ENCODE results near the gene ALDH5A1.
"Not testable (repeated sequence)": the region's sequence is repeated elsewhere in the genome, so short reads cannot be mapped to it uniquely, and the experiment has no call there.

The ALDH5A1 gene

DNA sequence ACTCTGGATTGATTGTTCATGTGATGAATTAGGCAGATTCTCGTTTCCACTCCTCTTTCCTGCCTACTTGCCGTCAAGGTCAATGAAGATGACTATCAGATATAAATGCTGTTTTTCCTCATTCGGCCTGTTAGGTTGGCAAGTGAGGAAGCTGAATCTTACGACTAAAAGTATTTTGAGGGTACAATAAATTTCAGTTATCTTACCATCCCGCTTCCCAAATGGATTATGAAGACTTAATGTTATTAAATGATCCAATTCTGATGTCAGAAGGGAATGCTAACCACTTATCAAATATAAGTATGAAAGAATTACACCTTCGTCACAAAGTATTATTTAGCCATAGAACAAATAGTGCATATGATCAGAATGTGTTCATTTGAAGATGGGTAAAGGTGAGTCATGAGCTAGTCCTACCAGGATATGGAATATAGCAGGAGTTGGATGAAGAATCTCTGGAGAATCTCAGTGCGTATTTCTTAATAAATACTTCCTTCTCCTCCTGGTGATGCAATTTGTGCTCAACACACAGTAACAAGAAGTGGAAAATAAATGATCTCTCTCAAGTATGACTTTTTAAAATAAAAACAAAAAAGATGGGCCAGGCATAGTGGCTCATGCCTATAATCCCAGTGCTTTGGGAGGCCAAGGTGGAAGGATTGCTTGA is 10.0 kb upstream of the ALDH5A1 start:
- DNase-seq (ENCODE audit: low read depth in 2 of 2, low spot score in 1 of 2): no peak

DNA sequence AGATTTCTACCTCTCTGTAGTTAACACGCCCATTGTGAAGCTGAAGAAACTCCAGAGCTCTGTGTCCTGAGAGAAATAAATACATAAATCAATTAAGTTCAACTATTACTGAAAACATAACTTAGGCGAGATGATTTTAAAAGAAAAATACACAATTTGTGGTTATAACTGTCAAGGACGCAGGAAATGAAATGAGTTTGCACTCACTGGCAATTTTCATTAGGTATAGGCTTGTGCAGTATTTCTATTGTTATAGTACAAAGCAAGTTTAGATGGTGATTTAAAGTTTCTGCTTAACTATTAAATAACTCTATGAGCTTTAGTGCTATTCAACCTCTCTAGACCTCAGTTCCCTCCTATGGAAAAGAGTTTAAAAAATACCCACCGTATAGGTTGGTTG is 8.7 kb upstream of the ALDH5A1 start:
- no peak for DNase-seq (ENCODE audit: low read depth in 2 of 2, low spot score in 1 of 2)

DNA sequence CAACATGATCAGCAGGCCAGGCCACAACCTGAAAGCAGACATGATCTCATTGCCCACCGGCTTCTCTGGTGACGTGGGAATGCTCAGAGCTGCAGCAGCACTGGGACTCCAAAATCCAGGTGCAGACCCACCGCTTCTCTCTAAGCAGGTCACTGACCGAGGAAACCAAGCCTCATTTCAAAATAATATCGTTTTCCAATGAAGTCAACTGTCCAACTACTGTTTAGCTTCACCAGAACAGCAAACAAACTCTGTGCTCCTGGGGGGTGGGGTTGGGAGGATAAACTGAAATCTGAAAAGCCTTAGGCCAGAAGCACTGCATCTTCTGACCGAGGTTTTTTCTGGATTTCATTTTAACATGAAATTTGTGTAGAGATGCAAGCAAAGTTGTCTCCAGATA is 5.3 kb upstream of the ALDH5A1 start, which contains the start of gene GPLD1:
TSS of gene GPLD1 (minus strand) at position 109 of the 400 bp plus-strand sequence. CDS start at position 42, 67 bp downstream.
- no peak for DNase-seq (ENCODE audit: low read depth in 2 of 2, low spot score in 1 of 2)

DNA sequence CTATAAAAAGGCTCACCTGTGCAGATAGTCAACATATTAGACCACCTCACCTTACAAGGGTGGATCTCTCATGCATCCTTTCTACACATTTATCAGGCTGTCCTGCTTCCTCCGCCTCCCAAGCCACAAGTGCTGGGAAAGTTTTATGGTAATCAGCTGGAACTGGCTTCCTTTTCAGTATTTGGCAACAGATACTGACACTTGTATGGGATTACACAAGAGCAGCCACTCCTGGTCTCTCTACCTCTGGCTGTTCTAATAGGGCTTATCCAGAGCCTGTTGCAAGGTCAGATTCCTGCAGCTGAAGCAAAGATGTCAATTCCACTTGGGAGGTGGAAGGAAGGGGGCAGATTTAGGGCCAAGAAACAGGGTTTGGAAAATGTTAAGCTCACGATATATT is 4.9 kb upstream of the ALDH5A1 start:
- DNase-seq (ENCODE audit: low read depth in 2 of 2, low spot score in 1 of 2): no peak

DNA sequence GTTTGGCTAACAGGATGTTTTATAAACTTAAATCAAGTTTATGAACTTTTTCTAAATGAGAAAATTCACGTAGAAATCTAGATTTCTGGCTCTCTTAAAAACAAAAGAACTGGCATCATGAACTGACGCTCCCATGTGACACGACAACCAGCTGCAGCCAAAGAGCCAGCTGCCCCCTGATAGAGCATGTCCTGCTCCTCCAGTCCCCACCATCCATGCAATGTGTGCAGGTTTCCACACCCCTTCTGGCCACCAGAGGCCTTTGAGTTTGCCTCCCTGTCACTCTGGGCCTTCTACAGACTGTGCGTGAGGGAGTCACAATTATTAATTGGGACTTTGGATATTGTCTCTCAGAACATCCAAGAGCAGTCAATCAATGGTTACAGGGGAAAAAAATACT is 3.8 kb upstream of the ALDH5A1 start:
- DNase-seq (ENCODE audit: low read depth in 2 of 2, low spot score in 1 of 2): no peak

DNA sequence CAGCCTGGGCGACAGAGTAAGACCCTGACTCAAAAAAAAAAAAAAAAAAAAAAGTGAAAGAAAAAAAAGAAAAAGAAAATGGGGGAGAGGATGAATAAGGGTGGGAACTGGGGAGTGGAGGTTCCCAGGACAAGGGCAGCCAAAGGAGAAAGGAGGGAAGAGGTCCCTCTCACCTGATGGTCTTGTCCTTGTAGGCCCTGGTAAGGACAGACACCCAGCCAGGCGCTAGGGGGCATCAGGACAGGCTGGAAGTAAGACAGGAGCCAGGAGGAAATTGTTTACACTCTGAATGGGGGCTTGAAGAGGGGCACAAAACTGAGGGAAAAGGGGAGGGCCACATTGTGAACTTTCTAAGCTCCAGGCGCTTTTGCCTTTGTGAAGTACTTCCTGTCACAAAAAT is 2.3 kb upstream of the ALDH5A1 start:
- no peak for DNase-seq (ENCODE audit: low read depth in 2 of 2, low spot score in 1 of 2)

DNA sequence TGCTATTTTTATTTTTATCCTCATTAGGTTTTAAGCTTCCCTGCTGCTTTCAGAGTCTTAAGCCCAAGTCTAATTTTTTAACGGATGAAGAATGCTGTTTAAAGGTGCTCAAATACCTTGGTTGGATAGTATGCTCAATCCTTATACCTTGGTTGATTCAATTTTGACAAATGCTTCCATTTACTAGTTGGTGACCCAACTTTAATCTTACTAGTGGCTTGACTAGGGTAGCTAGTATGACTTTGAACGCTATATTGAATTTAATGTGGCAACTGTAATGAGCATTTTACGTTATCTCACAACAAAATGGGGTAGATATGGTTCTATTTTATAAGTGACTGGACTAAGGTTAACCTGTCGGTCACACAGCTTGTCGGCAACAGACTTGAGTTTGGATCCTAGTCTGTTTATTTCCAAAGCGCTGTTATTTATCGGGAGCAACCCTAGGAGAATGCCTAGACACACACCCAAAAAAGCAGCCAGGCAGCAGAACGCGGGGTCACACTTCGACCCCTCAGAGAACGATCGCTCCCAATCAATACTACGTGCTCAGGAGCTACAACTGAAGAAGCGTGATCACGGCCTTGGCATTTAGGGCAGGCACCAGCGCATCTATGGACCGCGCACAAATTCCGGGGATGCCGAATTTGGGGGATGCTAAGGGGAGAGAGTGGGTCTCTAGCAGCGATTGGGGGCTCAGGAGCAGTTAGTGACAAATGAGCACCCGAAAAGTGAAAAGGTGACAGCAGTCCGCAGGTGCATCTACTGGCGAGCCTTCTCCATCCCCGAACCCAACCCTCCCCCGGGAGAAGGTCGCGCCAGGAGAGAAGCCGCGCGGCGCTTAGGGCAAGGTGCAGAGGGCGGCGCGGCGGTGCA is 586 bp upstream of the ALDH5A1 start:
- DNase-seq (ENCODE audit: low read depth in 2 of 2, low spot score in 1 of 2): no peak

DNA sequence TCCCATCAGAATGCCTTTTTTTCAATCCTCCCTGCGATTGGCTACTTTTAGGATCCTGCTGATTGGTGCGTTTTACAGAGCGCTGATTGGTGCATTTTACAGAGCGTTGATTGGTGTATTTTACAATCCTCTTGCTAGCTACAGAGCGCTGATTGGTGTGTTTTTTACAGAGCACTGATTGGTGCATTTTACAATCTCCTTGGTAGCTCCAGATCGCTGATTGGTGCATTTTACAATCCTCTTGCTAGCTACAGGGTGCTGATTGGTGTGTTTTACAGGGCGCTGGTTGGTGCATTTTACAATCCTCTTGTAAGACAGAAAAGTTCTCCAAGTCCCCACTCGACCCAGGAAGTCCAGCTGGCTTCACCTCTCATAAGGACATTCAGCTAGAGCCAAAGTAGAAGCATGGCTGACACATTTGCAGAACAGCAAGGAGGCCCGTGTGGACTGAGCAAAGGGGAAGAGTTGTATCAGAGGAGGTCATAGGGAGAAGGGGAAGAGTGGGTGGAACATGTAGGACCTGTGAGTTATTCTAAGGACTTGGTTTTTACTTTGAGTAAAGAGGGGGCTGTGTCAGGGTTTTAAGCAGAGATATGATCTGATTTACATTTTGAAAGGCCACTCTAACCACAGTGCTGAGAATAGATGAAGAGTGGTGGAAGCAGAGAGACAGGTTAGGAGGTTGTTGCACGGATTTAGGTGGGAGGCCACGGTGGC is 2.6 kb downstream of the ALDH5A1 start:
- no peak for DNase-seq (ENCODE audit: low read depth in 2 of 2, low spot score in 1 of 2)

DNA sequence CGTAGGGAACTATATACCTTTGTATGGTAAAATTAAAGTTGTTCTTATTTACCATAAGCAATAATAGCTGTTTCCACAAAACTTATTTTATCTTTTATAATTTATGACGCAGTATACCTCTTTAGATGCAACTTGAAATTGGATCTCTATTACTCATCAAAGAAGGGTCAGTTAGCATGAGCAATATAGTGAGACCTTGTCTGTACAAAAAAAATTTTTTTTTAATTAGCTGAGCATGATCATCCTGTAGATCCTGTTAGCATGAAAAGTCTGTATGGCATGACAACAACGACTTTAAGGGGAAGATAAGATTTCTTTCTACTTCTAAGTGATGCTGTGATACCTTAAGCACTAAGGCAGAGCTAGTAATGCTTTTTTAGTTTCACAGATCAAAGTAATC is 5.9 kb downstream of the ALDH5A1 start:
- no peak for DNase-seq (ENCODE audit: low read depth in 2 of 2, low spot score in 1 of 2)

DNA sequence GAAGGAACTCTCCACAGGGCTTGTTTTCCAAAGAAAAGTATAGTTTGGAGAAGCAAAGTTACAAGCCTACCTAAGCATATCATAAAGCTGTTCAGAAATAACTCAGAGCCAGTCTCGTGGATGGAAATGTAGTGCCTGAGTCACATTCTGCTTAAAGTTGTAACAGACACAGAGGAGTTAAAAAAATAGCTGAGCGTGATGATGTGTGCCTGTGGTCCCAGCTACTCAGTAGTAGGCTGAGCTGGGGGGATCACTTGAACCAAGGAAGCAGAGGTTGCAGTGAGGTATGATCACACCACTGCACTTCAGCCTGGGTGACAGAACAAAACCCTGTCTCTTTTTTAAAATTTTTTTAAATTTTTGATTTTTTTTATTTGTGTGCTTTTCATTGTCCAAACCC is 6.6 kb downstream of the ALDH5A1 start:
- DNase-seq (ENCODE audit: low read depth in 2 of 2, low spot score in 1 of 2): no peak

DNA sequence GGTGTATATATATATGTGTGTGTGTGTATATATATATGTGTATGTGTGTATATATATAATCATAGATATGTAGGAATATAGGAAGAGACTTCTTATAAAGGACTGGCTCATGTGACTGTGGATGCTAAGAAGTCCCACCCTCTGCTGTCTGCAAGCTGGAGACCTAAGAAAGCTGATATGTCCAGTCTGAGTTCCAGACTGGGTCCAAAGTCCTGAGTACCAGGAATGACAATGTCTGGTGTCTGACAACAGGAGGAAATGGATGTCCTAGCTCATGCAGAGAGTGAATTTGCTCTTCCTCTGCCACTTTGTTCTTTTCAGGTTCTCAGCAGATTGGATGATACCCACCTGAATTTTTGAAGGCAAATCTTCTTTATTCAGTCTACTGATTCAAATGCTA is 7.1 kb downstream of the ALDH5A1 start:
- DNase-seq (ENCODE audit: low read depth in 2 of 2, low spot score in 1 of 2): no peak

DNA sequence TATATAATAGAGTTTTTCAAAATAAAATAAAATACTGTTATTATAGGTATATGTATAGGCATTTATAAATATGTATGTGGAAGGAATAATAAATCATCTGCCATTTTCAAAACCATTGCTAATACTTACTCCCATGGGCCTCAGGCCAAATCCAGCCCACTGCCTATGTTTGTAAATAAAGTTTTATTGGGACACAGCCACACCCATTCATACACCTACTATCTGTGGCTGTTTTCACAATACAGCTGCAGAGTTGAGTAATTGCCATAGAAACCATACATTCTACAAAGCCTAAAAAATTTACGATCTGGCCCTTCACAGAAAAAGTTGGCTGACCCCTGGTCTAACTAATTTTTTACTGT is 9.5 kb downstream of the ALDH5A1 start:
- no peak for DNase-seq (ENCODE audit: low read depth in 2 of 2, low spot score in 1 of 2)

DNA sequence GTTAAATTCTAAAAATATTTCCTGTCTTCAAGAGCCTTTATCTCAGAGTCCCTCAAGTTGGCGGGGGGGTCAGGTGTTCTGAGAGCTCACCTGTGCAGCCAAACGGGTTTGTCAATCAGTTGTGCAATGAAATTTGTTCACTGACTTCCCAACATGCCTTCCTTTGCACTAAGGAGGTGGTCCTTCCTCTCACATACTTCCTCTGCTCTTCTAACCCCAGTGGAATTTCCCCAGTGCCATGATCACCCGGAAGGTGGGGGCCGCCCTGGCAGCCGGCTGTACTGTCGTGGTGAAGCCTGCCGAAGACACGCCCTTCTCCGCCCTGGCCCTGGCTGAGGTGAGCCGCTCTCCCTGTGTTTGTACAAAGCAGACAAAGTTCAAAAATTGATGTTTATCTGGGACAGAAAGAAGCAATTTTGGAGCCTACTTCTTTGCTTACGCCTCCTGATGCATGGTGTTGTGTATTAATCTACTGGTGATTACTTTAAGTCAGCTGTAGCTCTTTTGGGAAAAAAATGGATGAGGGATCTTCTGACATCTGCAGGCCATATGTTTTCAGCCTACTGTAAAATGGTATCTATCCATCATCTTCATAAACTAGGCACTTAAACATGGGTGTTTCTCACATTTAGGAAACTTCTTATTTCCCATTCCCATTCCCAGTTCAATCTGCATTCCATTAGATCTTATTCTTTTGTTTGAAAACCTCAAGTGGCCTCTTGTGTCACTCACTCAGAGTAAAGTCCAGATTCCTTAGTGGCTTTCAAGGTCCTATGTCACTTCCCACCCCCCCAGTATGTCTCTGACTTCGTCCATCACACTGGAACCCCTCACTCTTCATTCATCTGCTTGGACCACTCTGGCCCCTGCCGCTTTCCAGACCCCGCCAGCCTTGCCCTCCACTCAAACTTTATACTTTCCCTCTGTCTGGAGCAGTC is 10.1 kb downstream of the ALDH5A1 start:
- no peak for DNase-seq (ENCODE audit: low read depth in 2 of 2, low spot score in 1 of 2)

DNA sequence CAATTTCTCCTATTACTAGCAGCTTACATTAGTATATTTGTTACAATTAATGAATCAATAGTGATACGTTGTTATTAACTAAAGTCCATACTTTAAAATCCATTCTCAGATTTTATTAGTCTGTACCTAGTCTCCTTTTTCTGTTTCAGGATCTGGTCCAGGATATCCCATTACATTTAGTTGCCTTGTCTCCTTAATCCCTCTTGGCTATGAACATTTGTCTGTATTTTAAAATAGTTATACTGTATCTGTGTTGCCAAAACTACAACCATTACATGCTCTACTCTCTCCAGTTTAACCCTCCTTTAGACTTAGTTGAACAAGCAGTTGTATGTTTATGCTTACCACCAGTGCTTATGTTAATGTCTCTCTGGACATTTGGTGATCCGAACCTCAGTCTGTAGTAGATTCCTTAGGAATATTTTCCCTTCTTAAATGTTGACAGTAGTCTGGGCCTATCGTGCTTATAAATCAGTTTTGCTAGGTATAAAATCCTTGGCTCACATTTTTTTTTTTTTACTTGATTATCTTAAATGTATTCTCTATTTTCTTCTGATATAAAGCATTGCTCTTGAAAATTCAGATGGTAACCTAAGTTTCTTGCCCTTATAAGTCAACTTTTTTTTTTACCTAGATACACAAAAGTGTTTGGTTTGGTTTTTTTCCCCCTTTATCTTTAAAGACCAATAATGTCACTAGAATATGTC is 12.2 kb downstream of the ALDH5A1 start:
- no peak for DNase-seq (ENCODE audit: low read depth in 2 of 2, low spot score in 1 of 2)

DNA sequence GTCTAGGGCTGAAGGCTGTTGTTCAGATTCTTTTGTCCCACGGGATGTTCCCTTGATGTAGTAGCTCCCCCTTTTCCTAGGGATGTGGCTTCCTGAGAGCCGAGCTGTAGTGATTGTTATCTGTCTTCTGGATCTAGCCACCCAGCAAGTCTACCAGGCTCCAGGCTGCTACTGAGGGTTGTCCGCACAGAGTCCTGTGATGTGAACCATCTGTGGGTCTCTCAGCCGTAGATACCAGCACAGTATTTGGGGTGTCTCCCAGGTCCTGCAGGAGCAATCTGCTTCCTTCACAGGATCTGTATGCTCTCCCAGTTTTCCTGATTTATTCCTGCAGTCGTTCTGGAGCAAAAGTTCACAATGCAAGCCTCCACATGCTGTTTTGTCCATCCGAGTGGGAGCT is 17.2 kb downstream of the ALDH5A1 start:
- DNase-seq (ENCODE audit: low read depth in 2 of 2, low spot score in 1 of 2): not testable (repeated sequence)

DNA sequence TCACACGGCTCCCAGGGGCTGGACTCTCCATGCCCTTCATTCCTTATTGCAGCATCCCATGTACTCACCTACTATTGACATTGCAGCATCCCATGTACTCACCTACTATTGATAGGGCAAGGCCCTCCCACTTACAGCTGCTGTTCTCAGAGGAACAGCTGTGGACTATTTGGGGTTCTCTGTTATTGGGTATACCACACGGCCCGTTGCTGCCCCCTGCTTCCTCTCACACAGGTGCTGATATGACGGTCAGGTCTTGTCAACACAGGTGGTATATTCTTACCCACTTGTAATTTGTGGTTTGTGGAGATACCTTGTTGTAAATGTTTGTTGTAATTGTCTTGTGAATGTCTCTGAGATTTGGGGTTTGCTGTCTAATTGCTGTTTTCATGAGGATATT is 18.8 kb downstream of the ALDH5A1 start:
- no peak for DNase-seq (ENCODE audit: low read depth in 2 of 2, low spot score in 1 of 2)

DNA sequence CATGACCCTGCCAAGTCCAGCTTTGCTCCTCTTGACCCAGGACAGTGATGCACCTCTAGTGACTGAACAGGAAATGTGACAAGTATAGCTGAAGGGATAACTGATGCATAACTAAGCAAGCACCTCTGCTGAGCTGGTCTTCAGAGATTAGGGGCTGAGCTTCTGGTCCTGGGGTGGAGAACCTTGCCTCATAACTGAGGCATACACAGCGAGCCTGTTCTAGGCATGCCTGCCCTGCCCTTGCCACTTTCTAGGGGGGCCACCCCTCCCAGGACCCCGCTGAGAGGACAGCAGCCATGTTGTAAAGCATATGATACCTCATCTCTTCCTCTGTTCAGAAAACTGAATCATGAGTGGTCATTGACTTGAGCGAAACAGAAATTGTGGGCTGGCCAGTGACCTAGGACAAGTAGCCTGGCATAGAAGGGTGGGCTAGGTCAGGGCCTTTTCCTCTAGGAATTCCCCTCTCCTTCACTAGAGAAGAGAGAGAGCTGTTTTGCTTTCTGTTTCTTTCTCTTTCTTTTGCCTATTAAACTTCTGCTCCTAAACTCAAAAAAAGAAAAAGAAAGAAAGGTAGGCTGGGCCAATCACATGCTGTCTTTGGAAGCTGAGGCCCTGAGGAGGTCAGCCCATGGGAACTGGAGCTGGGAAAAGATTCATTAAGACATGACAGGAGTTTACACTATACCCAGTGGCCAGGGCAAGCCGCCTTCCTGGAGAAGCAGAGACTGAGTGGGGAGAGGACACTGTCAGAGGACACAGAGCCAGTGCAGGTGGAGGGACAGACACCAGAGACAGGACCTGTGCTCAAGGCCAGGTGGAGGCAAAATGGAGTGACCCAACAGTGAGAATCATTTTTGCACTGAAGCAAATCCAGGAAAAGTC is 23.1 kb downstream of the ALDH5A1 start:
- DNase-seq (ENCODE audit: low read depth in 2 of 2, low spot score in 1 of 2): no peak

DNA sequence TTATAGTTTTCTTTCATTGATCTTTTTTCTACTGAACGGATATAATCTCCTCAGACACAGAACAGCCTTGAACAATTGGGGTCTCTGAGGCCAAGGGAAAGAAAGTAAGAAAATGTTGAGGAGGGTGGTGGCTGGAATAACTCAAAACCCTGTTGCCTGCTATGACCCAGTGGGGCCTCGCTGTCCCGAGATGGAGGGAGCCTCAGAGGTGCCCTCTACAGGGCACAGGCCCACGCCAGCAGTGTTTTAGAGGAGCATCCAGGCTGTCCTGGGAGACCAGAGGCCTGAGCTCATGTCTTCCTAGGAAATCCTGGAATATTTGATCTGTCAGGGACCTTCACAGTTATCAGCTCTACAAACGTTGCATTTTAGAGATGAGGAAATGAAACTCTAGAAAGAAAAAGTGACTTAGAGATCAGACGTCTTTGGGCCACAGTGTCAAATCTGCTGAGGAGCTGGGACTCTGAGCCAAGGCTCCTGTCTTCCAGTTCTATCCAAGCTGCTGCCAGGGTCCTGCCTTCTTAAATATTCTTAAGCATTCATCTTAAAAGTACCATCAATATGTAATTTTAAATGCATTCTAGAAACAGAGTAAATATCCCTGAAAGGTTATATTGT is 26.3 kb downstream of the ALDH5A1 start:
- no peak for DNase-seq (ENCODE audit: low read depth in 2 of 2, low spot score in 1 of 2)
